Activated CD4-positive, CD25-positive, alpha-beta regulatory T cell treated with anti-CD3 and anti-CD28 coated beads, Interleukin-2, amount 50 U/mL, for 24 hours (primary cell): ENCODE data around the gene GALR2.
"Not testable (repeated sequence)": the region's sequence is repeated elsewhere in the genome, so short reads cannot be mapped to it uniquely, and the experiment has no call there.

Experiments used
- ATAC-seq, 2 donors: fragments of 150-1000 bp; cut with Tn5 transposase; one replicate each; pipeline ENCODE4 v1.10.0; 2021; ENCODE audit warnings: mild to moderate bottlenecking in 1 of 2, moderate library complexity in 1 of 2

GALR2 gene

DNA sequence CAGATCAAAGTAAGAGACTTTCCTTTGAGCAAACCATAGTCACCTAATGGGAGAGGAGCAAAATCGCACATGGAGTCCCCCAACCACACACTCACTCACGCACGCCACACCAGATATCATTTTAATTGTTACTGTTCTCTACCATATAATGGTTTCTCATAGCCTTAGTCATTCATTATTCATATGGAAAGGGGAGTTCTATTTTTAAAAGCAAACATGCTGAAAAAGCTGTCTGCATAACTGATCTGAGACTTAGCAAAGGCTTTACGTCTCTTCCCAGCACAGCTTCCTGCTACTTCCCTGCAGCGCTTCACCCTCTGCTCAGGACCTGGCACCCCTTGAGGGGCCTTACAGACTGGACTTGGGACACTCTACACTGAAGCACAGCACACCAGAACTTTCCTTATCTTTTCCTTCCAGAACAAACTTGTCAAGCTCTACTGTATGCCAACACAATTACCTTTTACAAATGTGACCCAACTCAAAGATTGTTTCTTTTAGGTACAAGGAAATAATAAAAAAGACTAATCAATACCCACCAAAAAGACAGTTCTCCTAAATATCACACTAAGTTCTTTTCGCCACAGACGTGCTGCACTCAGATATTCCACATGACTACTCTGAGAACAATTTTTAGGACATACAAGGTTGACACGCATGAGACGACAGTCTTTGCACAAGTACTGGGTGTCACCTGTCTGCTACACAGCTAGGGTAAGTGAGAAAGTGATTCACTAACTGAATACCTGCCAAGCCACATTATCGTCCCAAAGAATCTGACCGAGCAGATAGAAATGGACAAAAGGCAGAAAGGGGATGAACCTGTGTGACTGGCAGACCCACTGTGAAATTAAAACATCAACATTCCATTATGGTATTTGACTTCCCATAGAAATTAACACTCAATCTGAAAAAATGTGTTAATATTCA is 23.8 kb upstream of the GALR2 start:
- ATAC-seq, result peak in 1 of 2 donors; percentile 24

DNA sequence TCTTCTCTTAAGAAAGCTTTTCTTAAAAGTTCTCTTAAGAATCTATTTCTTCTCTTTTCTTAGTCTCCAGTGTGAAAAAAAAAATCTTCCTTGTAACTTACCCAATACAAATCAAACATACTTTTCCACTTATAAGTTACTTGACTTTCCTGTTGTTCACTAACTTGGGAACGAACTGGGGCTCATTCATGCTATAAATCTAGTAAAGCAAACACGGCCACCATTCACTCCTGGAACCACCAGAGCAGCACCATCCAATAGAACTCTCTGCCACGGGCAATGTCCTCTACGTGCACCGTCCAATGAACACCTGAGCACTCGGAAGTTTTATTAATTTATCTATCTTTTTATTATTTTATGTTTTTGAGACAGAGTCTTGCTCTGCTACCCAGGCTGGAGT is 23.0 kb upstream of the GALR2 start:
- ATAC-seq, result no peak

DNA sequence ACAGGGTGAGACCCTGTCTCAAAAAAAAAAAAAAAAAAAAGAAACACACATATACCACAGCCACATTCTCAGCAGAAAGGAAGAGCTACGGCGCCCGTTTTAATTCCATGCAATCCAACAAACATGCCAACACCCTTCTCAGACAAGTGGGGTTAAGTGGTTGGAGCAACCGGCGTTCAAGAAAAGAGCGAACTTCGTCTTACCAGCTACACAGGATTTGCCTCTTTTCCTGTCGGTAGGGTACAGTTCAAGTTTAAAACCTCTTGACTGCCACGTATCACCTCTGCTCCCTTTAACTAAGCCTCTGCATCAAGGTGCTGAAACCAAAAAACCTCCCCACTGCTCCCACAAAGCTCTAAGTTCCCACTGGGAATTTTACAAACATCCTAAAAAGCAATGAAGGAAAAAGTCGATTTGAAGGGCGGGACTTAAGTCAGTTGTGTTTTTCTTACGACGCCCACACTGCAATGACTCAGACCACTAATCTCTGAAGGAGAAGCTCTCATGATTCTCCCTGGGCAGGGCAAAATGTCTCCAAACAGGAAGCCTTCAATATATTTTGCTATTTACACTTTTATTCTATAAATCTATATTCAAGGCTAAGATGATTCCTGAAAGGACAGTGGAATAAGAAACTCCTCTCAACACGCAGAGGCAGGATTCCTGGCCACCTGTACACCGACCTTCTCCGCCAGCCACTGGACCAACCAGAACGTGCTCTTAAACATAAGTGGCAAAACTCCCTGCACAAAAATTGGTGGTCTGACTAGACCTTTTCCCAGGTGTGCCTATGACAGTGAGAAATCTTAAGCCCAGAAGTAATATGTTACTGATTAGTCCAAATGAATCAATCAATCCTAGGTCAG is 21.1 kb upstream of the GALR2 start:
- ATAC-seq, result peak in 1 of 2 donors; percentile 53

GRCh38 chr17:76054112-76054476 is 20.5 kb upstream of the GALR2 start:
- ATAC-seq, result no peak

GRCh38 chr17:76056882-76057281 is 17.7 kb upstream of the GALR2 start:
- no peak for ATAC-seq

DNA sequence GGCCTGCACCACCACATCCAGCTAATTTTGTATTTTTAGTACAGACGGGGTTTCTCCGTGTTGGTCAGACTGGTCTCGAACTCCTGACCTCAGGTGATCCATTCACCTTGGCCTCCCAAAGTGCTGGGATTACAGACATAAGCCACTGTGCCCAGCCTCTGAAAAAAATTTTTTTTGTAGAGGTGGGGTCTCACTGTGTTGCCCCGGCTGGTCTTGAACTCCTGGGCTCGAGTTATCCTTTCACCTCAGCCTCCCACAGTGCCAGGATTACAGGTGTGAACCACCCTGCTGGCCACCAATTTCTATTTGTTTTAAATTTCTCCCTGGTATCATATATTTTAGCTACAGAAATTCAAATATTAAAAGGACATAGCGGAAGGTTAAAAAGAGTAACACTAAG is 16.3 kb upstream of the GALR2 start:
- ATAC-seq, result not testable (repeated sequence)

DNA sequence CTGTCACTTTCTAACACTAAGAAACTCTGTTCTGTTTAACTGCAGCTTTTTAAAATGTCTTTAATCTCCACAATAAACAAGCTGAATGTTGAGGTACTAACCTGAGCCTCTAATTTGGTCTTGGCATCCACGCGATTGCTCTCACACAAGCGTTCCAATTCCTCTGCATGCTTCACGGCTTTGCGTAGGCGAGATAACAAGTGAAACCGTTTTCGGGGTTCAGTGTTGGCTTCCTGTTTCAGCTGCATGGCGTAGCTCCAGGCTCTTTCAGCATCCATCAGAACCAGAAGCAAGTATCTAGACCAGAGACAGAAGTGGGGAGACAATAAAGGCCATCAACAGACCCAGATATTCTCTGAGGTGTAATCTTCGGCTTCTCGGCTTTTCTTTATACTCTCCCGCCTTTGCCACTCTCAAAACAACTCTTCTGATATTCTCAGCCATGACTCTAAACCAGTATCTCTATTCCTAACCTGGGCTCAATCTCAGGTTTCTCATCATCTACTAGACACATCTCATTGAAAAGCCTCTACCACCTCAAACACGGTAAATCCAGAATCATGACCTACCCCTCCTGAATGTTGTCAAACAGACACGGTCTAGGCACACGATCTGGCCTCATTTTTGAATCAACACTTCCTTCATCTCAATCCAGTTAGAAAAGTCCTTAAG is 10.6 kb upstream of the GALR2 start:
- peak; percentile 68 to 87 for ATAC-seq

- ATAC-seq, result no peak
Measured at GRCh38 chr17:76065775-76066174, 8.8 kb upstream of the GALR2 start.

- peak; percentile 79 to 80 for ATAC-seq
Measured at GRCh38 chr17:76071531-76072147, 2.9 kb upstream of the GALR2 start.

DNA sequence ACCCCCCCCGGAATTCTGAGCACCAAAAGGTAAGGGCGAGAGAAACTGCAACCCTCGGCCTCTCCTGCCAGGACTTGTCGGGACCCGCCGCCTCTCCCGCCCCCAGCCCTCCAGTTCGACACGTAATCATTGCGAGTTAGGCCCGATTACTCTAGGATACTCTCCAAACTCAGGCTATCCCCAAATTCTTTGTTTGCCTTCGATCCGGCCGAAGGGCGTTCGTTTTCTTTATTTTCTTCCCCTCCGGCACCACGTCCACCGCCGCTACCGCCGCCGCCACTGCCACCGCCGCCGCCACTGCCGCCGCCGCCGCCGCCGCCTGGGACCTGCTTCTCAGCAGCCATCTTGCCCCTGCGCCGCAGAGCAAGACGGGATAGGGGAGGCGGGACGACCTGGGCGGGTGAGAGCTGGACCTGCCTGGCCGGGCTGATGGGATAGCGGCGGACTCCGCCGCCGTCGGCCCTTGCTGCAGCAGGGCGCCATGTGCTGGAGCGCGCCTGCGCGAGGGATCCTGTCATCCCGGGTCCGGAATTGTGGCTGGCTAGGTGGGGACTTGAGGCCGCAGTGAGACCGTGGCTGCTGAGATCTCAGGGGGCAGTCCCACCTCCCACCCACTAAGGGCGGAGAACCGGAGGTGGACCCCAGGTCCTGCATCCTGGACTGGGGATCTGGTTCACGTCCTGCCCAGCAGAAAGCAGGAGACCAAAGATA is 2.3 kb upstream of the GALR2 start, which contains the start of gene SRP68:
Gene SRP68 (minus strand): TSS at position 370 of the 711 bp plus-strand sequence. CDS start 26 bp downstream, at position 344.
- peak; percentile 70 to 77 for ATAC-seq

DNA sequence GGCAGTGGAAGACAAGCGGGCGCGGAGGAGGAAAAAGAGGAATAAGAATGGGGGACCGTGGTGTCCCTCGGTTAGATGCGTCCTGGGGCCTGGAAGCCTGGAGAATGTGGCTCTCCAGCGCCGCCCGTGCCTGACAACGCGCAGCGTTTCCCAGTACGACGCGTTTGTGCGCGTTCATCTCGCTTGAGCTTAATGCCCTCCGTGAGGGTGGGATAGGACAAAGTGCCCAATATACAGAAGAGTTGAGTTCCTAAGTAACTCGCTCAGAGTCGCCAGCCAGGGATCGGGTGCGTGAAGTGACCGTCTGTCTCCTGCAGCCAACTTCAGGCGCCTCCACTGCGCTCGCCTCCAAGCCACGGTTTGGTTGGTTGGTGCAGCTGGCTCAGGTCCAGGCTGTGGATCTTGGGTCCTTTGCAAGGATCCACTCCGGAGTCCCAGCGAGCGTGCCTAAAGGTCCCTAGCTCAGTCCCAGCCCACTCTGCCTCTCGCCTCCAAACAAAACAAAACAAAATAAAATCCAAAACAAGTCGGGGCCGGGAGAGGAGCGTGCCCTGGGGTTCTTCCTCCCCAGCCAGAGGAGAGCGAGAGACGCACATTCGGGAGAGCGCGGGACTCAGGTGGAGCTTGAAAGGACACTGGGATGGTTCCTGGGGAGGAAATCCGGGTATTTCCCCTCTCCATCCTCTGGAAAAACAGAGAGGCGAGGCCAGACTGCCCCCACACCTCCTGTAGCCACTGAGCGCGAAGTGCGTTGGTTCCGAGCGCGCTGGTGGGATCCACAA is 974 bp downstream of the GALR2 start:
- ATAC-seq, result no peak

- ATAC-seq, result no peak
Measured at GRCh38 chr17:76076146-76076764, 1.7 kb downstream of the GALR2 start.

DNA sequence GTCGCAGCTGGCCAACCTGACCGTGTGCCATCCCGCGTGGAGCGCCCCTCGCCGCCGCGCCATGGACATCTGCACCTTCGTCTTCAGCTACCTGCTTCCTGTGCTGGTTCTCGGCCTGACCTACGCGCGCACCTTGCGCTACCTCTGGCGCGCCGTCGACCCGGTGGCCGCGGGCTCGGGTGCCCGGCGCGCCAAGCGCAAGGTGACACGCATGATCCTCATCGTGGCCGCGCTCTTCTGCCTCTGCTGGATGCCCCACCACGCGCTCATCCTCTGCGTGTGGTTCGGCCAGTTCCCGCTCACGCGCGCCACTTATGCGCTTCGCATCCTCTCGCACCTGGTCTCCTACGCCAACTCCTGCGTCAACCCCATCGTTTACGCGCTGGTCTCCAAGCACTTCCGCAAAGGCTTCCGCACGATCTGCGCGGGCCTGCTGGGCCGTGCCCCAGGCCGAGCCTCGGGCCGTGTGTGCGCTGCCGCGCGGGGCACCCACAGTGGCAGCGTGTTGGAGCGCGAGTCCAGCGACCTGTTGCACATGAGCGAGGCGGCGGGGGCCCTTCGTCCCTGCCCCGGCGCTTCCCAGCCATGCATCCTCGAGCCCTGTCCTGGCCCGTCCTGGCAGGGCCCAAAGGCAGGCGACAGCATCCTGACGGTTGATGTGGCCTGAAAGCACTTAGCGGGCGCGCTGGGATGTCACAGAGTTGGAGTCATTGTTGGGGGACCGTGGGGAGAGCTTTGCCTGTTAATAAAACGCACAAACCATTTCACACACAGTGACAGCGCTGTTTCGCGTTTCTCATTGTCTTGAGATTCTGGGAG is 2.4 kb downstream of the GALR2 start:
- ATAC-seq, result peak in 1 of 2 donors; percentile 9

GRCh38 chr17:76077584-76078110 is 3.1 kb downstream of the GALR2 start:
- no peak for ATAC-seq

DNA sequence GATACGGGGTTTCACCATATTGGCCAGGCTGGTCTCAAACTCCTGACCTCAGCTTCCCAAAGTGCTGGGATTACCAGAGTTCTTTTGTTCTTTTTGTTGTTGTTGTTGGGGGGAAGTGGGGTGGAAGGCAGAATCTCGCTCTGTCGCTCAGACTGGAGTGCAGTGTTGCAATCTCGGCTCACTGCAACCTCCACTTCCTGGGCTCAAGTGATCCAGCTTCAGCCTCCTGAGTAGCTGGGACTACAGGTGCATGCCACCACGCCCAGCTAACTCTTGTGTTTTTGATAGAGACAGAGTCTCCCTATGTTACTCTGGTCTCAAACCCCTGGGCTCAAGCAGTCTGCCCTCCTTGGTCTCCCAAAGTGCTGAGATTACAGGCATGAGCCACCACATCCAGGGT is 3.8 kb downstream of the GALR2 start:
- ATAC-seq, result not testable (repeated sequence)

DNA sequence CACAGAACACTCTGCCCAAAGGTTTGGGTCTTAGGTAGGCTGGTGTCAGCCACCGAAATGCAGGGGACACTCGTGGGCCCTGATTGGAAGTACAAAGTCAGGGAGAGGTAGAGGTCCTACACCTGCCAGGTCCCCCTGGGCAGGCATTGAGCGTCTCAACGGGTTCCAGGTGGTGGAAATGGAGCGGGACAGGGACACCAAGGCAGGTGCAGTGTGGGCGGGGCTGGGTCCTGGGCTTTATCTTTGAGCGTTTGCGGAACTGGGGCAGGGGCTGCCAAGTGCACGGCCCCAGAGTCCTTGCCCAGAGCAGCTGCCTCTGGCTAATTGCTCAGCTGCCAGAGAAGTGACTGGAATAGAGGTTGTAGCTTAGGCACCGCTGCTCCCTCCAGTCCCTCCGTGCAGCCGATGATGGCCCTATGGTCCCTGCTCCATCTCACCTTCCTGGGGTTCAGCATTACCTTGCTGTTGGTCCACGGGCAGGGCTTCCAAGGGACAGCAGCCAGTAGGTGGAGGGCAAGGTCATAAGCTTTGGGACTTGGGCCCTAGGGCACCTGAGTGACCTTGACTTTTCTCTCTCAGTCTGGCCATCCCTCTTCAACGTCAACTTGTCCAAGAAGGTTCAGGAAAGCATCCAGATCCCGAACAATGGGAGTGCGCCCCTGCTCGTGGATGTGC is 4.4 kb downstream of the GALR2 start, which contains the start of gene ZACN:
Gene ZACN (plus strand): TSS at position 323 of the 675 bp plus-strand sequence. CDS start 83 bp downstream, at position 406.
- ATAC-seq, result no peak

DNA sequence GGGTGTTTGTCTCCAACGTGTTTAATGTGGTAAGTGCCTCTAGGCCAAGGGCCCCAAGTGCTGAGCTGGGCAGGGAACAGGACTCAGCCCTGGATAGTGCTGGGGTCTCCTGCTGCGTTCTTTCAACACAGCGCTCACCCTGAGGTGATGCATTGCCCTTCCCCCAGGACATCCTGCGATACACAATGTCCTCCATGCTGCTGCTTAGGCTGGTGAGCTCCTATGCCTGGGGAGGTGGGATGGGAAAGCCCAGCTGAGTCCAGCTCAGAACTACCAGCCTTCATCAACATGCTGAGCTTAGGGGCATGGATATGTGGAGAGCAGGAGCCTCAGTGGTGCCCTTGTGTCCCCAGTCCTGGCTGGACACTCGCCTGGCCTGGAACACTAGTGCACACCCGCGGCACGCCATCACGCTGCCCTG is 5.0 kb downstream of the GALR2 start:
- ATAC-seq, result peak in 1 of 2 donors; percentile 6
